Thoracic aorta (tissue), 2 donors: ENCODE measurements around the gene ALKBH4. TPM values are rescaled to one million over a fixed set of nuclear protein-coding genes. Genes with fewer than 3 reads are reported as not detected.

Source experiments
- ATAC-seq: fragments of 150-250 bp; one replicate; pipeline ENCODE4 v1.8.0; 2017; ENCODE audit warnings: low read depth; ENCODE audit not compliant: insufficient number of reproducible peaks, low FRiP score
- DNase-seq: peaks from one replicate; pipeline ENCODE4 v3.0.0-alpha.2; 2020; ENCODE audit warnings: low spot score
- H3K27ac ChIP-seq, 2 donors: fragments of 200-600 bp; sonication (generic); 1 replicate in 1 of 2; 2 replicates in 1 of 2; pipeline ENCODE4 v1.5.1; 2016; ENCODE audit warnings: mild to moderate bottlenecking in 2 of 2, moderate library complexity in 2 of 2
- H3K27me3 ChIP-seq: fragments of 200-600 bp; sonication (generic); replicated peaks from 2 replicates; pipeline ENCODE4 v1.6.0; 2016; ENCODE audit warnings: mild to moderate bottlenecking; ENCODE audit not compliant: insufficient read depth
- H3K36me3 ChIP-seq: fragments of 200-600 bp; sonication (generic); one replicate; pipeline ENCODE4 v1.5.1; 2016
- H3K4me1 ChIP-seq, 2 donors: fragments of 200-600 bp; sonication (generic); 1 replicate in 1 of 2; 2 replicates in 1 of 2; pipeline versions ENCODE4 v1.5.1 to v1.6.0; 2016; ENCODE audit warnings: low read depth in 2 of 2, mild to moderate bottlenecking in 1 of 2; ENCODE audit not compliant: control insufficient read depth in 1 of 2
- H3K4me3 ChIP-seq: fragments of 200-600 bp; sonication (generic); 2 replicates; pipeline ENCODE4 v1.5.1; 2016; ENCODE audit warnings: mild to moderate bottlenecking
- H3K9me3 ChIP-seq: fragments of 200-600 bp; sonication (generic); 2 replicates; pipeline ENCODE4 v1.5.1; 2016
- total RNA-seq, 2 donors: library from RNA; depleted of rRNA; stranded (reverse); fragments of >200 nt; gene quantifications; one replicate each; pipeline versions ENCODE4 v1.1.0 to v1.2.3, GENCODE V29; 2016
- TF ChIP-seq, protein P1 (sequence below): fragments of 200-600 bp; sonication (generic); IDR thresholded peaks from one replicate; pipeline ENCODE4 v1.5.1; 2019; ENCODE audit warnings: antibody characterized with exemption

Gene ALKBH4
- total RNA-seq, 2 donors from 2014 or later: 15.9 to 29.6 TPM

DNA sequence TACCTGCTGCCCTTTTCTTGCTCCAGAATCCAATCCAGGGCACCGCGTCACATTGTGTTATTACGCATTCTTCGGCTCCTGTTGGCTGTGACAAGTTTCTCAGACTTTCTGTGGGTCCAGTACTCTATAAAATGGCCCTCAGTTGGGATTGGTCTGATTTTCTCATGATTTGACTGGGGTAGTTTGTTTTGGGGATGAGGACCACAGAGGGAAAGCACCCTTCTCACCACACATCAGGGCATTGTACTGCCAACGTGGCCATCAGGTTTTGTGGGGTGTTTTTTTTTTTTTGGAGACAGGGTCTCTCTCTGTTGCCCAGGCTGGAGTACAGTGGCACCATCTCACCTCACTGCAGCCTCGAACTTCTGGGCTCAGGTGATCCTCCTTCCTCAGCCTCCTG lies 48.3 kb downstream of the ALKBH4 start:
- TF ChIP-seq, protein P1, sequence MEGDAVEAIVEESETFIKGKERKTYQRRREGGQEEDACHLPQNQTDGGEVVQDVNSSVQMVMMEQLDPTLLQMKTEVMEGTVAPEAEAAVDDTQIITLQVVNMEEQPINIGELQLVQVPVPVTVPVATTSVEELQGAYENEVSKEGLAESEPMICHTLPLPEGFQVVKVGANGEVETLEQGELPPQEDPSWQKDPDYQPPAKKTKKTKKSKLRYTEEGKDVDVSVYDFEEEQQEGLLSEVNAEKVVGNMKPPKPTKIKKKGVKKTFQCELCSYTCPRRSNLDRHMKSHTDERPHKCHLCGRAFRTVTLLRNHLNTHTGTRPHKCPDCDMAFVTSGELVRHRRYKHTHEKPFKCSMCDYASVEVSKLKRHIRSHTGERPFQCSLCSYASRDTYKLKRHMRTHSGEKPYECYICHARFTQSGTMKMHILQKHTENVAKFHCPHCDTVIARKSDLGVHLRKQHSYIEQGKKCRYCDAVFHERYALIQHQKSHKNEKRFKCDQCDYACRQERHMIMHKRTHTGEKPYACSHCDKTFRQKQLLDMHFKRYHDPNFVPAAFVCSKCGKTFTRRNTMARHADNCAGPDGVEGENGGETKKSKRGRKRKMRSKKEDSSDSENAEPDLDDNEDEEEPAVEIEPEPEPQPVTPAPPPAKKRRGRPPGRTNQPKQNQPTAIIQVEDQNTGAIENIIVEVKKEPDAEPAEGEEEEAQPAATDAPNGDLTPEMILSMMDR: no peak
- Histone ChIP-seq H3K27me3 (no peaks in the 10 kb centered on the region), H3K4me3 (no peak overlapping the region), H3K36me3 (peaks cover 31% of the 10 kb centered on the region), H3K4me1 (no peaks in the 10 kb centered on the region), H3K27ac (no peak overlapping the region), H3K9me3 (no peaks in the 10 kb centered on the region)
- DNase-seq (no peak), ATAC-seq (no peak)

GRCh38 chr7:102415685-102416225 lies 48.9 kb downstream of the ALKBH4 start:
- Histone ChIP-seq H3K36me3 (peaks cover 27% of the 10 kb centered on the region), H3K27ac (no peak overlapping the region), H3K9me3 (no peaks in the 10 kb centered on the region), H3K4me1 (no peaks in the 10 kb centered on the region), H3K4me3 (no peak overlapping the region), H3K27me3 (no peaks in the 10 kb centered on the region)
- DNase-seq (no peak), ATAC-seq (no peak)
- TF ChIP-seq, protein P1: no peak

- Histone ChIP-seq H3K4me1 (no peaks in the 10 kb centered on the region), H3K4me3 (no peak overlapping the region), H3K27me3 (no peaks in the 10 kb centered on the region), H3K36me3 (peaks cover 33% of the 10 kb centered on the region), H3K27ac (no peak overlapping the region), H3K9me3 (no peaks in the 10 kb centered on the region)
- ATAC-seq (no peak), DNase-seq (no peak)
- TF ChIP-seq, protein P1: no peak
Observed at GRCh38 chr7:102413611-102414010, 51.1 kb downstream of the ALKBH4 start.

- H3K4me1 ChIP-seq: no peaks in the 10 kb centered on the region
- TF ChIP-seq, protein P1: no peak
- no peak for ATAC-seq
- DNase-seq: no peak
- no peak overlapping the region for H3K4me3 ChIP-seq
- H3K27me3 ChIP-seq: no peaks in the 10 kb centered on the region
- peaks cover 36% of the 10 kb centered on the region for H3K36me3 ChIP-seq
- H3K9me3 ChIP-seq: no peaks in the 10 kb centered on the region
- no peak overlapping the region for H3K27ac ChIP-seq
Observed at GRCh38 chr7:102413091-102413490, 51.6 kb downstream of the ALKBH4 start.

DNA sequence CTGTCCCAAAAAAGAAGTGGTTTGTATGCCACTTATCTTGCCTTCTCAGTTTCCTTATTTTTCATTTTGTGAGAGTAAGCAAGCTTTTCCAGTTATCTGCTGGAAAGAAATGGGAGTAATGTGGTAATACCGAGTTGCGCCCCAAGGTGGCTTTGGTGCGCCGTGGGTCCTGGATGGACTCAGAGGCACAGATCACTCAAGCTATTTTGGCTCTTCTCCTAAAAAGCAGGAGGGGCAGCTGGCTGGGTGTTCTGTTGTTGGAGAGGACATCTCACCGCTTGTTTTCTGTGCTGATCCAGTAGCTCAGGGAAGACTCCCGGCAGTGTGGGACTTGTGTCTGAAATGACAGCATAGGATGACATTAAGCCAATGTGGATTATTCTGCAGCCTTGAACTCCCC lies 52.1 kb downstream of the ALKBH4 start:
- ATAC-seq (no peak), DNase-seq (no peak)
- Histone ChIP-seq H3K27ac (no peak overlapping the region), H3K4me1 (no peaks in the 10 kb centered on the region), H3K36me3 (peaks cover 39% of the 10 kb centered on the region), H3K27me3 (no peaks in the 10 kb centered on the region), H3K9me3 (no peaks in the 10 kb centered on the region), H3K4me3 (no peak overlapping the region)
- TF ChIP-seq, protein P1: no peak
